Ureter (tissue), 1 donor: ENCODE data around the gene PCYT2. TPM values are rescaled to one million over a fixed set of nuclear protein-coding genes. Genes with fewer than 3 reads are reported as not detected.

Experiments
- DNase-seq: peaks from one replicate; pipeline ENCODE4 v3.0.0-alpha.2; 2020; ENCODE audit warnings: low spot score
- total RNA-seq: library from RNA; stranded (reverse); gene quantifications from one replicate; pipeline ENCODE4 v1.2.4, GENCODE V29; 2023
- donor health status: DM: yes; HTN: yes; CAD: no.

Gene PCYT2
- total RNA-seq, 1 donor from 2014 or later = 58.9 TPM

GRCh38 chr17:81914103-81914850, 3.1 kb upstream of the PCYT2 start:
- DNase-seq = no peak

GRCh38 chr17:81913394-81914102, 2.3 kb upstream of the PCYT2 start:
- no peak for DNase-seq

GRCh38 chr17:81912441-81913309, 1.5 kb upstream of the PCYT2 start:
- DNase-seq = no peak

- no peak for DNase-seq
Observed at GRCh38 chr17:81911969-81912368, 770 bp upstream of the PCYT2 start.

GRCh38 chr17:81910840-81911276, 341 bp downstream of the PCYT2 start:
- DNase-seq = no peak

GRCh38 chr17:81909966-81910839, 996 bp downstream of the PCYT2 start:
- DNase-seq = no peak

GRCh38 chr17:81909231-81909630, 2.0 kb downstream of the PCYT2 start:
- DNase-seq = no peak

- no peak for DNase-seq
Observed at GRCh38 chr17:81908793-81909192, 2.4 kb downstream of the PCYT2 start.

GRCh38 chr17:81907219-81908145, 3.7 kb downstream of the PCYT2 start:
- DNase-seq = no peak

GRCh38 chr17:81906476-81907218, 4.6 kb downstream of the PCYT2 start:
- no peak for DNase-seq

GRCh38 chr17:81905993-81906392, 5.2 kb downstream of the PCYT2 start:
- DNase-seq = no peak

GRCh38 chr17:81905424-81905875, 5.7 kb downstream of the PCYT2 start:
- no peak for DNase-seq

- no peak for DNase-seq
Observed at GRCh38 chr17:81904600-81905423, 6.4 kb downstream of the PCYT2 start.

- DNase-seq = no peak
Observed at GRCh38 chr17:81903896-81904599, 7.2 kb downstream of the PCYT2 start.

GRCh38 chr17:81903415-81903831, 7.8 kb downstream of the PCYT2 start:
- no peak for DNase-seq

GRCh38 chr17:81902653-81903414, 8.4 kb downstream of the PCYT2 start:
- DNase-seq = no peak
